MCF 10A (cell line): ENCODE results near the gene RFESD. TPM values are rescaled to one million over a fixed set of nuclear protein-coding genes. Genes with fewer than 3 reads are reported as not detected.
"Not testable (repeated sequence)": the region's sequence is repeated elsewhere in the genome, so short reads cannot be mapped to it uniquely, and the experiment has no call there.

Source experiments
- BruUV-seq: library from RNA; stranded (reverse); fragments of 400-500 nt; replicated peaks from 2 replicates; lab custom pipeline; 2021; lab: Mats Ljungman, UMichigan
- CTCF ChIA-PET: fragments of 300-600 bp; sonication (Branson Sonifier 250); formaldehyde crosslinking; extraction: SDS; loops from one replicate; lab custom pipeline; 2021; ENCODE audit warnings: antibody characterized with exemption, inconsistent platforms; lab: Yijun Ruan, JAX
- POLR2A ChIA-PET: fragments of 300-600, 350-650 bp; sonication (Branson Sonifier 250); formaldehyde crosslinking; extraction: SDS; loops from one replicate; lab custom pipeline; 2020; ENCODE audit warnings: antibody characterized with exemption, inconsistent platforms; lab: Yijun Ruan, JAX
- DNase-seq: peaks from one replicate; pipeline ENCODE4 v3.0.0-alpha.2; 2018; ENCODE audit not compliant: unreplicated experiment
- H3K27ac Mint-ChIP-seq: one replicate; pipeline ENCODE4 v1.8.0; 2022; ENCODE audit warnings: mild to moderate bottlenecking, low read depth, mixed read lengths; ENCODE audit not compliant: unreplicated experiment
- H3K27me3 Mint-ChIP-seq: one replicate; pipeline ENCODE4 v1.8.0; 2022; ENCODE audit warnings: mixed read lengths; ENCODE audit not compliant: insufficient read depth, unreplicated experiment
- H3K36me3 Mint-ChIP-seq: one replicate; pipeline ENCODE4 v1.8.0; 2022; ENCODE audit warnings: mild to moderate bottlenecking, moderate library complexity, mixed read lengths; ENCODE audit not compliant: insufficient read depth, unreplicated experiment
- H3K4me1 Mint-ChIP-seq: one replicate; pipeline ENCODE4 v1.8.0; 2022; ENCODE audit warnings: mixed read lengths; ENCODE audit not compliant: insufficient read depth, unreplicated experiment
- H3K4me3 Mint-ChIP-seq: one replicate; pipeline ENCODE4 v1.8.0; 2022; ENCODE audit warnings: mild to moderate bottlenecking, moderate library complexity, mixed read lengths; ENCODE audit not compliant: unreplicated experiment
- H3K9me3 Mint-ChIP-seq: one replicate; pipeline ENCODE4 v1.8.0; 2022; ENCODE audit warnings: mixed read lengths; ENCODE audit not compliant: unreplicated experiment
- intact Hi-C: fragments of 100-400 bp; cut with micrococcal nuclease; formaldehyde crosslinking; loops from 2 replicates; pipeline ENCODE4 v1.14.1; 2022
- total RNA-seq: library from RNA; stranded (reverse); gene quantifications from 2 replicates; pipeline ENCODE4 v1.2.3, GENCODE V29; 2022
- TF ChIP-seq, protein P1 (sequence below): fragments of 200-600 bp; IDR thresholded peaks from one replicate; pipeline ENCODE4 v1.8.0; 2022; ENCODE audit warnings: antibody characterized with exemption, mild to moderate bottlenecking; ENCODE audit not compliant: unreplicated experiment

RFESD gene
- total RNA-seq, 1 experiment from 2014 or later: 5.9 TPM

DNA sequence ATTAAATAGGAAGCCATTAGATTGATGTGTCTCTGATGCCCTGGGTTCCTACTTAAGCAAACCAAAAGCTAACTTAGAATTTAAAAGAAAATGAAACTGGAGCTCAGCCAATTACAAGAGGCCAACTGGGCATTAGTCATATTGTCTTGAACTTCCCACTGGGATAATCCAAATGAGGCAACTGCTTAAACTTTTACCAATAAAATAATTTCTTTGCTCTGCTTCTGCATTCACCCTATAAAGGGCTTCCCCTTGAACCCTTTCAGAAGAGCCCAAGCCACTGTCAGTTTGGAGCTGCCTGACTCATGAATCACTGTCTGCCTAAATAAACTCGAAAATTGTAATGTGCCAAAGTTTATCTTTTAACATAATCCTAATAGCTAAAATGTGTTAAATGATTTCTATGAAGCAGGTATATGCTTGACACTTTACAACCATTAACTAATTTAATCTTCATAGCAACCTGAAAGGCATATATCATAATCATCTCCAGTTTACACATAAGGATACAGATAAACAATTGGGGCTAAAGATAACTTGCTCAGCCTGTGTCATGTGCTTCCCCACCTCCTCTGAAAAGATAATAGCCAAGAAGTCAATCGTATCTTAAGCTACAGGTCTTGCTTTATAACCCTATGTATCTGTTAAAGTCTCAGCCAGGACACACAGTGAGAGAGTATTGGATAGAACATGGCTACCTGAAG lies 15.2 kb upstream of the RFESD start:
- CTCF ChIA-PET: interaction anchor here (0.9 to 2.0 kb wide), 9 partner anchors 9 to 217 kb away, joined by 3 to 7 read pairs (median 4); partner anchors contain the start of genes ARSK, RFESD and SKIC3
- no TSS peak for BruUV-seq
- no peaks in the 10 kb centered on the region for H3K9me3 Mint-ChIP-seq
- no peak overlapping the region for H3K4me3 Mint-ChIP-seq
- H3K36me3 Mint-ChIP-seq: peaks cover 6% of the 10 kb centered on the region
- POLR2A ChIA-PET: interaction anchor here (0.6 to 2.0 kb wide), 13 partner anchors 9 to 259 kb away, joined by 3 to 6 read pairs (median 4); partner anchors contain the start of genes ARSK, GLRX, RFESD and SKIC3
- no peaks in the 10 kb centered on the region for H3K4me1 Mint-ChIP-seq
- TF ChIP-seq, protein P1, sequence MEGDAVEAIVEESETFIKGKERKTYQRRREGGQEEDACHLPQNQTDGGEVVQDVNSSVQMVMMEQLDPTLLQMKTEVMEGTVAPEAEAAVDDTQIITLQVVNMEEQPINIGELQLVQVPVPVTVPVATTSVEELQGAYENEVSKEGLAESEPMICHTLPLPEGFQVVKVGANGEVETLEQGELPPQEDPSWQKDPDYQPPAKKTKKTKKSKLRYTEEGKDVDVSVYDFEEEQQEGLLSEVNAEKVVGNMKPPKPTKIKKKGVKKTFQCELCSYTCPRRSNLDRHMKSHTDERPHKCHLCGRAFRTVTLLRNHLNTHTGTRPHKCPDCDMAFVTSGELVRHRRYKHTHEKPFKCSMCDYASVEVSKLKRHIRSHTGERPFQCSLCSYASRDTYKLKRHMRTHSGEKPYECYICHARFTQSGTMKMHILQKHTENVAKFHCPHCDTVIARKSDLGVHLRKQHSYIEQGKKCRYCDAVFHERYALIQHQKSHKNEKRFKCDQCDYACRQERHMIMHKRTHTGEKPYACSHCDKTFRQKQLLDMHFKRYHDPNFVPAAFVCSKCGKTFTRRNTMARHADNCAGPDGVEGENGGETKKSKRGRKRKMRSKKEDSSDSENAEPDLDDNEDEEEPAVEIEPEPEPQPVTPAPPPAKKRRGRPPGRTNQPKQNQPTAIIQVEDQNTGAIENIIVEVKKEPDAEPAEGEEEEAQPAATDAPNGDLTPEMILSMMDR: no peak
- intact Hi-C loops: no loop called here
- peak; percentile 68 for DNase-seq
- H3K27me3 Mint-ChIP-seq: no peaks in the 10 kb centered on the region
- no peak overlapping the region for H3K27ac Mint-ChIP-seq

DNA sequence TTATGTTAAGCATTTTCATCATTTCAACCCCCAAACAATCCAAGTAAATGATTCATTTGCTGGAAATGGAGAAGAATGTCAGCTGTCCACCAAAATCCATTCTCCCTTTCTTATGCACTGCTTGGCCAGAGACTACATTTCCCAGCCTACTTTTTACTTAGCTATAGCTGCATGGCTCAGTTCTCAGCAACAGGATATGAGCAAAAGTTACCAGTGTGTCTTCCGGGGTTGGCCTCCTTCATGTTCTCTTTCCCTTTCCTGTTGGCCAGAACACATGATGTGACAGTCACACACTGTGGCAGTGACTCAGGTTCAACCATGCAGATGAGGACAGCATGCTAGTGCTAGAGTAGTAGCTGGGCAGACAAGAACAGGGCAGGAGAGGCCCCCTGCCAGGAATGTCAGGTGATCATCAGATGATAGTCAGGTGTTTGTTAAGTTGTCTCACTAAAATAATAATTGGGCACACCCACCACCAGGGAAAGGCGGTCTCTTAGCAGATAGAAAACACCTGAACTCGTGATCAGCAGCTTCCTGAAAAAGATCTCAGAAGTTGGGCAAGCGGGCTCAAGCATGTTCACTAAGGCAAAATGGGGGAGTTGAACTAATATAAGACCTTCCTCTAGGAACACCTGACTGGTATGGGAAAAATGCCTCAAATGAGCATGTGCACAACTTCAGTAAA lies 14.4 kb upstream of the RFESD start:
- ChIA-PET CTCF (interaction anchor here (0.6 to 2.0 kb wide), 7 partner anchors 10 to 216 kb away, joined by 3 to 7 read pairs (median 4); partner anchors contain the start of genes ARSK, RFESD and SKIC3), POLR2A (interaction anchor here (0.8 to 2.0 kb wide), 8 partner anchors 10 to 190 kb away, joined by 3 to 6 read pairs (median 4); partner anchors contain the start of genes ARSK, GLRX and SKIC3)
- Mint-ChIP-seq H3K27me3 (no peaks in the 10 kb centered on the region), H3K4me1 (no peaks in the 10 kb centered on the region), H3K27ac (no peak overlapping the region), H3K9me3 (no peaks in the 10 kb centered on the region), H3K36me3 (peaks cover 6% of the 10 kb centered on the region), H3K4me3 (no peak overlapping the region)
- peak; percentile 22 for DNase-seq
- intact Hi-C loops: no loop called here
- TF ChIP-seq, protein P1: no peak
- BruUV-seq: no TSS peak

DNA sequence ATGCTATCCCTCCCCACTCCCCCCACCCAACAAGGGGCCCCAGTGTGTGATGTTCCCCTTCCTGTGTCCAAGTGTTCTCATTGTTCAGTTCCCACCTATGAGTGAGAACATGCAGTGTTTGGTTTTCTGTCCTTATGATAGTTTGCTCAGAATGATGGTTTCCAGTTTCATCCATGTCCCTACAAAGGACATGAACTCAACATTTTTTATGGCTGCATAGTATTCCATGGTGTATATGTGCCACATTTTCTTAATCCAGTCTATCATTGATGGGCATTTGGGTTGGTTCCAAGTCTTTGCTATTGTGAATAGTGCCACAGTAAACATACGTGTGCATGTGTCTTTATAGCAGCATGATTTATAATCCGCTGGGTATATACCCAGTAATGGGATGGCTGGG lies 13.6 kb upstream of the RFESD start:
- BruUV-seq, H3K4me3 Mint-ChIP-seq, intact Hi-C loops, CTCF ChIA-PET, POLR2A ChIA-PET, H3K9me3 Mint-ChIP-seq, H3K27me3 Mint-ChIP-seq, H3K27ac Mint-ChIP-seq, H3K4me1 Mint-ChIP-seq, H3K36me3 Mint-ChIP-seq, DNase-seq: not testable (repeated sequence)

DNA sequence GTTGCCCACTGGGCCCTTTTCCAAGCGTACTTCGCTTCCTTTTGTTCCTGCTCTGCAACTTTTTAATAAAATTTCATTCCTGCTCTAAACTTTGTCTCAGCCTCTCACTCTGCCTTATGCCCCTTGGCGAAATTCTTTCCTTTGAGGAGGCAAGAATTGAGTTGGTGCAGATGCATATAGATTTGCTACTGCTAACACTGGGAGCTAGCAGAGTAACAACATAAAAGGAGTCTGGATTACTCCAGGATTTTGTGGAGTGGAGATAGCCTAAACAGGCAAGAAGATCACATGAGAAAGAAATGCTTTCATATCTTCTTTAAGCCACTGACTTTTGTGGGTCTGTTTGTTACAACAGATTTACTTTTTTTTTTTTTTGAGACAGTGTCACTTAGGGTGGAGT lies 12.9 kb upstream of the RFESD start:
- BruUV-seq: no TSS peak
- TF ChIP-seq, protein P1: no peak
- no peak for DNase-seq
- ChIA-PET CTCF (interaction anchor here (0.9 to 2.2 kb wide), 3 partner anchors 10 to 213 kb away, joined by 3 to 8 read pairs (median 4); no protein-coding TSS in a partner anchor), POLR2A (no interaction called here)
- H3K27me3 Mint-ChIP-seq: no peaks in the 10 kb centered on the region
- H3K4me1 Mint-ChIP-seq: no peaks in the 10 kb centered on the region
- peaks cover 11% of the 10 kb centered on the region for H3K36me3 Mint-ChIP-seq
- H3K9me3 Mint-ChIP-seq: no peaks in the 10 kb centered on the region
- H3K4me3 Mint-ChIP-seq: no peak overlapping the region
- intact Hi-C loops: no loop called here
- H3K27ac Mint-ChIP-seq: no peak overlapping the region
